AG08396 (cell line): Measurements from ENCODE around the gene PLK4.
"Not testable (repeated sequence)": the region's sequence is repeated elsewhere in the genome, so short reads cannot be mapped to it uniquely, and the experiment has no call there.

ENCODE experiments used
- DNase-seq: peaks from one replicate; pipeline ENCODE4 v3.0.0; 2012; ENCODE audit warnings: low spot score, mixed read lengths

The PLK4 gene

DNA sequence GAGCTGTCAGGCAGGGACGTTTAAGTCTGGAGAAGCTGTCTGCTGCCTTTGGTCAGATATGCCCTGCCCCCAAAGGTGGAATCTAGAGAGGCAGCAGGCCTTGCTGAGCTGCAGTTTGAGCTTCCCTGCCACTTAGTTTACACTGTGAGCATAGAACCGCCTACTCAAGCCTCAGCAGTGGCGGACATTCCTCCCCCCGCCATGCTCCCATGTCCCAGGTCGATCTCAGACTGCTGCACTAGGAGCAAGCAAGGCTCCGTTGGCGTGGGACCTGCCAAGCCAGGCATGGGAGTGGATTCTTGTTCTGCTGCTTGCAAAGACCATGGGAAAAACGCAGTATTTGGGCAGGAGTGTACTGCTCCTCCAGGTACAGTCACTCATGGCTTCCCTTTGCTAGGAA is 24.3 kb downstream of the PLK4 start:
- no peak for DNase-seq

- DNase-seq = no peak
These were observed 35.8 kb downstream of the PLK4 start for GRCh38 chr4:127916512-127916911.

DNA sequence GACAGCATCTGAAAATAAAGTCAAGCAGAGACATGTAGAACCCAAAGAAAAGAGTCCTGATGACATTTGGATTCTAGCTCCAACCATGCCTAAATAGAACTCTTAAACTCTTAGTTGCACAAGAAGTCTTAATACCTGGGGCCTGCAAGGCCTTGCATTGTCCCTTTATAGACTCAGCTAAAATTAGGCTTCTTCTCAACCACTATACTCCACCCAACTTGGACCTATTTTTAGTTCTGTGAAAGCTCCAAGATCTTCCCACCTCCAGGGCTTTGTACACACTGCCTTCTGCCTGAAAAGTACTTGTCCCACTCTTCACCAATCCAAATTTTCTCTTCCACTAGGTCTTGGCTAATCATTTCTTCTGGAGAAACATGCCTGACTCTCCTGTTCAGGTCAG is 36.5 kb downstream of the PLK4 start:
- DNase-seq = no peak

- no peak for DNase-seq
These were observed 39.8 kb downstream of the PLK4 start for GRCh38 chr4:127920521-127920920.

- DNase-seq = no peak
These were observed 41.5 kb downstream of the PLK4 start for GRCh38 chr4:127922226-127922625.

DNA sequence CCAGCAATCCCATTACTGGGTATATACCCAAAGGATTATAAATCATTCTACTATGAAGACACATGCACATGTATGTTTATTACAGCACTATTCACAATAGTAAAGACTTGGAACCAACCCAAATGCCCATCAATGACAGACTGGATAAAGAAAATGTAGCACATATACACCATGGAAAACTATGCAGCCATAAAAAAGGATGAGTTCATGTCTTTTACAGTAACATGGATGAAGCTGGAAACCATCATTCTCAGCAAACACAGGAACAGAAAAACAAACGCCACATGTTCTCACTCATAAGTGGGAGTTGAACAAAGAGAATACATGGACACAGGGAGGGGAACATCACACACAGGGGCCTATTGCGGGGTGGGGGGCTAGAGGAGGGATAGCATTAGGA is 45.0 kb downstream of the PLK4 start:
- DNase-seq = not testable (repeated sequence)

- DNase-seq = no peak
These were observed 49.5 kb downstream of the PLK4 start for GRCh38 chr4:127930175-127930574.

DNA sequence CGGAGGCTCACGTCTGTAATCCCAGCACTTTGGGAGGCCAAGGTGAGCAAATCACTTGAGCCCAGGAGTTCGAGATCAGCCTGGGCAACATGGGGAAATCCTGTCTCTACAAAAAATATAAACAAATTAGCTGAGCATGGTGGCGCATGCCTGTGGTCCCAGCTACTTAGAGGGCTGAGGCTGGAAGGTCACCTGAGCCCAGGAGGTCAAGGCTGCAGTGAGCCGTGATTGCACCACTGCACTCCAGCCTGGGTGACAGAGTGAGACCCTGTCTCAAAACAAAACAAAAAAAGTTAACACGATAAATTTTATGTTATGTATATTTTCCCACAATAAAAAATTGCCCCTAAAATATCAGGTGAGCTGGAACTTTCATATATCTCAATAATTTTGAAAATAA is 51.1 kb downstream of the PLK4 start:
- not testable (repeated sequence) for DNase-seq

- peak; percentile 11 for DNase-seq
These were observed 56.3 kb downstream of the PLK4 start for GRCh38 chr4:127936974-127937373.
